ENCODE results near the gene LHPP. TPM values are rescaled to one million over a fixed set of nuclear protein-coding genes. Genes with fewer than 3 reads are reported as not detected.

LHPP gene
- total and polyA plus RNA-seq, 2 experiments from 2014 or later, result 19.1 to 40.6 TPM

GRCh38 chr10:124652701-124653100 is 191.1 kb downstream of the LHPP start:
- no peaks in the 10 kb centered on the region for H3K27me3 ChIP-seq
- no peaks in the 10 kb centered on the region for H3K36me3 ChIP-seq
- no peak for TF ChIP-seq CTCF (IDR thresholded peaks at IDR 0.05; ENCODE audit: low read depth, low read length)
- no peak for DNase-seq (ENCODE audit: low read depth in 1 of 2, low spot score in 1 of 2)
- no peak overlapping the region for H3K27ac ChIP-seq
- H3K4me1 ChIP-seq (ENCODE audit: low read depth), result peaks cover 14% of the 10 kb centered on the region
- H3K9me3 ChIP-seq (ENCODE audit: low read depth), result no peaks in the 10 kb centered on the region
- H3K4me3 ChIP-seq, result no peak overlapping the region

GRCh38 chr10:124653311-124653710 is 191.7 kb downstream of the LHPP start:
- Histone ChIP-seq H3K27me3 (no peaks in the 10 kb centered on the region), H3K4me1 (ENCODE audit: low read depth) (peaks cover 14% of the 10 kb centered on the region), H3K36me3 (no peaks in the 10 kb centered on the region), H3K27ac (no peak overlapping the region), H3K4me3 (no peak overlapping the region), H3K9me3 (ENCODE audit: low read depth) (no peaks in the 10 kb centered on the region)
- TF ChIP-seq CTCF (IDR thresholded peaks at IDR 0.05; ENCODE audit: low read depth, low read length), result no peak
- DNase-seq (ENCODE audit: low read depth in 1 of 2, low spot score in 1 of 2), result no peak

GRCh38 chr10:124653811-124654651 is 192.4 kb downstream of the LHPP start:
- peaks cover 7% of the 10 kb centered on the region for H3K4me1 ChIP-seq (ENCODE audit: low read depth)
- no peaks in the 10 kb centered on the region for H3K9me3 ChIP-seq (ENCODE audit: low read depth)
- H3K36me3 ChIP-seq, result no peaks in the 10 kb centered on the region
- no peak overlapping the region for H3K4me3 ChIP-seq
- H3K27ac ChIP-seq, result no peak overlapping the region
- TF ChIP-seq CTCF (IDR thresholded peaks at IDR 0.05; ENCODE audit: low read depth, low read length), result no peak
- H3K27me3 ChIP-seq, result no peaks in the 10 kb centered on the region
- no peak for DNase-seq (ENCODE audit: low read depth in 1 of 2, low spot score in 1 of 2)

GRCh38 chr10:124654686-124655085 is 193.1 kb downstream of the LHPP start:
- no peaks in the 10 kb centered on the region for H3K27me3 ChIP-seq
- no peaks in the 10 kb centered on the region for H3K9me3 ChIP-seq (ENCODE audit: low read depth)
- no peak for TF ChIP-seq CTCF (IDR thresholded peaks at IDR 0.05; ENCODE audit: low read depth, low read length)
- H3K4me3 ChIP-seq, result no peak overlapping the region
- H3K36me3 ChIP-seq, result no peaks in the 10 kb centered on the region
- H3K4me1 ChIP-seq (ENCODE audit: low read depth), result peaks cover 5% of the 10 kb centered on the region
- DNase-seq (ENCODE audit: low read depth in 1 of 2, low spot score in 1 of 2), result no peak
- no peak overlapping the region for H3K27ac ChIP-seq

- Histone ChIP-seq H3K4me3 (no peak overlapping the region), H3K27ac (no peak overlapping the region), H3K4me1 (ENCODE audit: low read depth) (peaks cover 5% of the 10 kb centered on the region), H3K27me3 (no peaks in the 10 kb centered on the region), H3K36me3 (no peaks in the 10 kb centered on the region), H3K9me3 (ENCODE audit: low read depth) (no peaks in the 10 kb centered on the region)
- TF ChIP-seq CTCF (IDR thresholded peaks at IDR 0.05; ENCODE audit: low read depth, low read length), result no peak
- DNase-seq (ENCODE audit: low read depth in 1 of 2, low spot score in 1 of 2), result no peak
These were observed 193.8 kb downstream of the LHPP start for GRCh38 chr10:124655191-124656112.
